Measurements from ENCODE around the gene PADI1. TPM values are rescaled to one million over a fixed set of nuclear protein-coding genes. Genes with fewer than 3 reads are reported as not detected.

The PADI1 gene
- total and polyA plus RNA-seq, 10 donors, result 0.03 to 0.76 (median 0.31) TPM; not detected in 4

DNA sequence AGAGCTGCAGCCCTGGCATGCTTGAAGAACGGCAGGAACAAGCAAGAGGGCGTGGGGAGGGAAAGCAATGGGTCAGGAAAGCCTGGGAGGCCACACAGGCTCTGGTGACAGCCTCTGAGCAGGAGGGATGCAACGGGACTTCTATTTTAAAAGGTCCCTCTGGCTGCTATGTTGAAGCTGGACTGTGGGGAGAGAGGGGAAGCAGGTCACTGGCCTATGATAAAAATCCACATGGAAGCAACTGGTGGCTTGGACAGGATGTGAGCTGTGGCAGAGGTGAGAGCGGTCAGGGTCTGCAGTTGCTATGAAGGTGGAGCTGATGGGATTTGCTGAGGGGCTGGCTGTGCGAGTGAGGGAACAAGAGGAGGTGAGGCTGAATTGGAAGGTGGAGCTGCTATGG, 11.2 kb downstream of the PADI1 start:
- intact Hi-C loops (cut with DNase I; ENCODE audit: low total_unique reads), result no loop called here
- Histone ChIP-seq H3K4me3 (no peak overlapping the region), H3K9me3 (no peaks in the 10 kb centered on the region), H3K27ac (no peak overlapping the region), H3K36me3 (no peaks in the 10 kb centered on the region), H3K4me1 (peaks cover 4 to 37% (median 21%) of the 10 kb centered on the region in 6 donors), H3K27me3 (replicated peaks in 1 of 7) (peaks cover 0 to 50% (median 0%) of the 10 kb centered on the region in 7 donors)
- 50 to 71% (median 63%) methylated on average over 5 of the region's 5 CpGs for WGBS, 5 donors
- no peak for DNase-seq
- TF ChIP-seq, protein P1, sequence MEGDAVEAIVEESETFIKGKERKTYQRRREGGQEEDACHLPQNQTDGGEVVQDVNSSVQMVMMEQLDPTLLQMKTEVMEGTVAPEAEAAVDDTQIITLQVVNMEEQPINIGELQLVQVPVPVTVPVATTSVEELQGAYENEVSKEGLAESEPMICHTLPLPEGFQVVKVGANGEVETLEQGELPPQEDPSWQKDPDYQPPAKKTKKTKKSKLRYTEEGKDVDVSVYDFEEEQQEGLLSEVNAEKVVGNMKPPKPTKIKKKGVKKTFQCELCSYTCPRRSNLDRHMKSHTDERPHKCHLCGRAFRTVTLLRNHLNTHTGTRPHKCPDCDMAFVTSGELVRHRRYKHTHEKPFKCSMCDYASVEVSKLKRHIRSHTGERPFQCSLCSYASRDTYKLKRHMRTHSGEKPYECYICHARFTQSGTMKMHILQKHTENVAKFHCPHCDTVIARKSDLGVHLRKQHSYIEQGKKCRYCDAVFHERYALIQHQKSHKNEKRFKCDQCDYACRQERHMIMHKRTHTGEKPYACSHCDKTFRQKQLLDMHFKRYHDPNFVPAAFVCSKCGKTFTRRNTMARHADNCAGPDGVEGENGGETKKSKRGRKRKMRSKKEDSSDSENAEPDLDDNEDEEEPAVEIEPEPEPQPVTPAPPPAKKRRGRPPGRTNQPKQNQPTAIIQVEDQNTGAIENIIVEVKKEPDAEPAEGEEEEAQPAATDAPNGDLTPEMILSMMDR (IDR thresholded peaks at IDR 0.05 in 8 of 11, conservative IDR thresholded peaks at IDR 0.05 in 3 of 11), result no peak
- TF ChIP-seq POLR2AphosphoS5 (IDR thresholded peaks at IDR 0.05), result peak in 2 of 3 donors; percentile 24 to 31

DNA sequence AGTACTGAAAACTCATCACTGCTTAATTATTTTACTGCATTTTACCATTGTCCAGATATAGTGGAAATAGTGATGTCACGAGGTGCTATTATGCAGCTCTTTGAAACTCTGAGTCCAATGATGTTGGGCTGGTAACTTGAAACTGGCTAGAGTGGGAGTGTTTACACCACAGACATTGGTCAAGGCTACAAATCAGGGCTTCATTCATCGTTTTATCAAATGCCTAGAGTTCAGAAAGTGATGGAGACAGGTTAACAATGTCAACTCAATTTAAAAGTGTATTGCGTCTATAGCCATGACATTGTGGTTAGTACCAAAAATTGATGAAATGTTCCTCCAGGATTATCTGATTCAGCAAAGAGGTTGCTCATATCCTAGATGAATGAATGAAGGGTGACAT, 12.7 kb downstream of the PADI1 start:
- DNase-seq, result no peak
- WGBS, 5 donors, result 70 to 80% (median 79%) methylated on average over 3 of the region's 3 CpGs
- no peak for TF ChIP-seq POLR2A (IDR thresholded peaks at IDR 0.05)
- no peak for TF ChIP-seq POLR2AphosphoS5 (IDR thresholded peaks at IDR 0.05)
- TF ChIP-seq, protein P1 (IDR thresholded peaks at IDR 0.05 in 8 of 11, conservative IDR thresholded peaks at IDR 0.05 in 3 of 11), result no peak
- H3K27ac ChIP-seq, result no peak overlapping the region
- intact Hi-C loops (cut with DNase I; ENCODE audit: low total_unique reads), result no loop called here
- H3K27me3 ChIP-seq (replicated peaks in 1 of 7), result peaks cover 0 to 36% (median 0%) of the 10 kb centered on the region in 7 donors
- no peaks in the 10 kb centered on the region for H3K9me3 ChIP-seq
- H3K36me3 ChIP-seq, result no peaks in the 10 kb centered on the region
- H3K4me1 ChIP-seq, result peaks cover 3 to 23% (median 15%) of the 10 kb centered on the region in 6 donors
- H3K4me3 ChIP-seq, result no peak overlapping the region

DNA sequence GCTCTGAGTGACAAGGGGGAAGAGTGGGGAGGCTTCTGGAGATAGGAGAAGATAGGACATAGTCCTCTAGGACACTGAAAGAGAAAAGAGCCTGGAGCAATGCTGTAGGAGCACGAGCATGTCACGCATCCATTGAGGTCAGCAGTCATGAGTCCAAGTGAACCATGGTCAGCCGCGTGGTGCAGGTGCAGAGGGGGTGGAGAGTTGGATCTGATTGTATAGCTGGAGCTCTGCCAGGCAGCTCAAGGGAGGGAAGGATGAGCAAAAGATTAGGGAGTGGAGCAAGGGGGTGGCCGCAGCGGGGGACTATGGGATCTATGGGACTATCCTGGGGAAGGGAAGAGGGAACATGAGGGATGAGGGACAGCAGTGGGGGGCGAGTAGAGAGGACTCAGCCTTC, 14.0 kb downstream of the PADI1 start:
- Histone ChIP-seq H3K36me3 (no peaks in the 10 kb centered on the region), H3K27me3 (replicated peaks in 1 of 7) (peaks cover 0 to 23% (median 0%) of the 10 kb centered on the region in 7 donors), H3K27ac (no peak overlapping the region), H3K4me3 (no peak overlapping the region), H3K9me3 (no peaks in the 10 kb centered on the region), H3K4me1 (peaks cover 0 to 12% (median 5%) of the 10 kb centered on the region in 6 donors)
- WGBS, 5 donors, result 76 to 91% (median 82%) methylated on average over 7 of the region's 7 CpGs
- TF ChIP-seq POLR2A (IDR thresholded peaks at IDR 0.05) (no peak), POLR2AphosphoS5 (IDR thresholded peaks at IDR 0.05) (no peak)
- TF ChIP-seq, protein P1 (IDR thresholded peaks at IDR 0.05 in 8 of 11, conservative IDR thresholded peaks at IDR 0.05 in 3 of 11), result no peak
- no peak for DNase-seq
- intact Hi-C loops (cut with DNase I; ENCODE audit: low total_unique reads), result no loop called here

DNA sequence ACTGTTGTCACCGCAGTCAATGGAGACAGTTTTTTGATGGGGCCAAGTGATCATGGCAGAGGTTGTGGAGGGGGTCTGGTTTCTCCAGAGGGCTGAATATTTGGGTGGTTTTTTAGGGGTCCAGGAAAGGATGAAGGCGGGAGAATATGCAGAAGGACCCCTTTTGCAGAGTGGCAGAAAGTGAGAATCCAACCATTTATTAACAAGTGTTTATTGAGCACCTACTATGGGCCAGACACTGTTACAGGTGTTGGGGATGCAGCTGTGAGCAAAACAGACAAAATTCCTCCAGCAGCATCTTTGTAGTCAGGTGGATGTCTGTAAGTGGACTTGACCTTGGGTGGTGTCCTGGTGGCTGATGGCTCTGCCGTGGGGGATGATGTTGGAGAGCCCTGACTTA, 15.4 kb downstream of the PADI1 start:
- H3K4me1 ChIP-seq, result peaks cover 0 to 12% (median 4%) of the 10 kb centered on the region in 6 donors
- H3K36me3 ChIP-seq, result no peaks in the 10 kb centered on the region
- 85 to 94% (median 90%) methylated on average over 3 of the region's 3 CpGs for WGBS, 5 donors
- H3K27me3 ChIP-seq (replicated peaks in 1 of 7), result peaks cover 0 to 10% (median 0%) of the 10 kb centered on the region in 7 donors
- no peak overlapping the region for H3K27ac ChIP-seq
- no peak for TF ChIP-seq POLR2A (IDR thresholded peaks at IDR 0.05)
- no peak for TF ChIP-seq POLR2AphosphoS5 (IDR thresholded peaks at IDR 0.05)
- TF ChIP-seq, protein P1 (IDR thresholded peaks at IDR 0.05 in 8 of 11, conservative IDR thresholded peaks at IDR 0.05 in 3 of 11), result no peak
- no peak overlapping the region for H3K4me3 ChIP-seq
- intact Hi-C loops (cut with DNase I; ENCODE audit: low total_unique reads), result no loop called here
- DNase-seq, result no peak
- H3K9me3 ChIP-seq, result no peaks in the 10 kb centered on the region

Measured in spleen (tissue), 11 donors.